ENCODE results near the gene DDC.

DNA sequence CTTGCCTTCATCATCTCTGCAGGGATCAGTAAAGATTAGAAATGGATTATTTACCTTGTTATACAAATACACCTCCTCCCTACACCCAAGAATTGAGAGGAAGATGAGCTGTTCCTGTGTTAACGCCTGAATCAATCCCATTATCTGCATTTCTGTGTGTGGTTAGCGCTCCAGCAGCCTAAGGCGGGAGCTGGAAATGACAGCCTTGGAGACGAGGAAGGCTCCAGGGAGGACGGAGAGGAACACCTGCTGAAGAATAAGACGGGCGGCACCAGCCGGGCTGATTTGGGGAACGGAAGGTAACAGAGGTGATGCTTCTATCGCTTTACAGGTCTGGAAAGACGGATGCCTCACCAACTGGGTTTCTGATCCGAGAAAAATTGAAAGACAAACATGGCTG is 34.2 kb upstream of the DDC start:
- TF ChIP-seq GLIS3 (CRISPR knock-in tag; IDR thresholded peaks at IDR 0.05) (no peak), RARB (CRISPR knock-in tag; IDR thresholded peaks at IDR 0.05) (no peak)
